ENCODE results near the gene CDV3. TPM values are rescaled to one million over a fixed set of nuclear protein-coding genes. Genes with fewer than 3 reads are reported as not detected.

CDV3 gene
- total RNA-seq, 1 experiment from 2014 or later = 193 TPM

- H3K9me3 ChIP-seq (ENCODE audit: insufficient read depth, low read depth) = no peaks in the 10 kb centered on the region
- peak overlapping the region; percentile 97 for H3K4me3 ChIP-seq
- no TSS peak for BruUV-seq (replicated peaks)
- peaks cover 37% of the 10 kb centered on the region for H3K36me3 ChIP-seq (ENCODE audit: low read depth)
- H3F3A ChIP-seq (ENCODE audit: insufficient read depth, low read depth) = peaks cover 44% of the 10 kb centered on the region
- no peak for TF ChIP-seq CTCF (conservative IDR thresholded peaks at IDR 0.05)
- TF ChIP-seq EZH2 (IDR thresholded peaks at IDR 0.05; ENCODE audit: low read depth) = no peak
- ChIA-PET POLR2A (ENCODE audit: unreplicated experiment) (interaction anchor here (0.6 to 1.2 kb wide), 4 partner anchors 21 to 121 kb away, joined by 3 to 7 read pairs (median 6); no protein-coding TSS in a partner anchor), CTCF (interaction anchor here (0.7 to 0.9 kb wide), 2 partner anchors 27 to 85 kb away, joined by 3 to 4 read pairs; no protein-coding TSS in a partner anchor)
- peaks cover 52% of the 10 kb centered on the region for H3K79me2 ChIP-seq (ENCODE audit: low read depth)
- H3K4me2 ChIP-seq = peak overlapping the region; percentile 81
- intact Hi-C loops (cut with micrococcal nuclease; ENCODE audit: unreplicated experiment) = loop anchor here (1.0 to 10.0 kb wide), 9 partner anchors 16 to 1440 kb away; partner anchors contain the start of genes ANAPC13, CEP63 and SRPRB
- H3K27me3 ChIP-seq (ENCODE audit: insufficient read depth, low read depth) = no peaks in the 10 kb centered on the region
- H4K20me1 ChIP-seq (ENCODE audit: insufficient read depth) = peaks cover 30% of the 10 kb centered on the region
- no peaks in the 10 kb centered on the region for H3K9me2 ChIP-seq (ENCODE audit: insufficient read depth)
- H3K4me1 ChIP-seq (replicated peaks; ENCODE audit: insufficient read depth) = peaks cover 64% of the 10 kb centered on the region
- peak; percentile 54 to 73 for DNase-seq
- H3K27ac ChIP-seq = peak overlapping the region; percentile 72
- H2AFZ ChIP-seq = no peak overlapping the region
Measured at GRCh38 chr3:133574260-133574881, 885 bp downstream of the CDV3 start.

- Histone ChIP-seq H3K27ac (peak overlapping the region; percentile 72), H3K27me3 (ENCODE audit: insufficient read depth, low read depth) (no peaks in the 10 kb centered on the region), H3K79me2 (ENCODE audit: low read depth) (peaks cover 58% of the 10 kb centered on the region), H3K4me1 (replicated peaks; ENCODE audit: insufficient read depth) (peaks cover 56% of the 10 kb centered on the region), H3K9me3 (ENCODE audit: insufficient read depth, low read depth) (no peaks in the 10 kb centered on the region), H3K36me3 (ENCODE audit: low read depth) (peaks cover 41% of the 10 kb centered on the region), H3K4me3 (peak overlapping the region; percentile 97), H4K20me1 (ENCODE audit: insufficient read depth) (peaks cover 34% of the 10 kb centered on the region), H3K9me2 (ENCODE audit: insufficient read depth) (no peaks in the 10 kb centered on the region), H2AFZ (no peak overlapping the region), H3K4me2 (peak overlapping the region; percentile 81), H3F3A (ENCODE audit: insufficient read depth, low read depth) (peaks cover 38% of the 10 kb centered on the region)
- intact Hi-C loops (cut with micrococcal nuclease; ENCODE audit: unreplicated experiment) = loop anchor here (2.0 to 10.0 kb wide), 3 partner anchors 16 to 1440 kb away; partner anchors contain the start of gene SRPRB
- ChIA-PET POLR2A (ENCODE audit: unreplicated experiment) (interaction anchor here (0.6 to 0.9 kb wide), 3 partner anchors 44 to 121 kb away, joined by 3 to 7 read pairs (median 6); no protein-coding TSS in a partner anchor), CTCF (interaction anchor here (0.6 to 0.9 kb wide), 3 partner anchors 28 to 111 kb away, joined by 3 to 4 read pairs (median 4); no protein-coding TSS in a partner anchor)
- TSS peak; percentile 29 for BruUV-seq (replicated peaks)
- no peak for DNase-seq
- TF ChIP-seq CTCF (conservative IDR thresholded peaks at IDR 0.05) = no peak
- no peak for TF ChIP-seq EZH2 (IDR thresholded peaks at IDR 0.05; ENCODE audit: low read depth)
Measured at GRCh38 chr3:133575086-133575485, 1.6 kb downstream of the CDV3 start.

- BruUV-seq (replicated peaks) = no TSS peak
- CTCF ChIA-PET = interaction anchor here (0.6 kb wide), 1 partner anchor 8 kb away, joined by 4 read pairs; no protein-coding TSS in a partner anchor
Measured at GRCh38 chr3:133576169-133576568, 2.7 kb downstream of the CDV3 start.

More at GRCh38 chr3:133576169-133576568, 2.7 kb downstream of the CDV3 start:
- H3K27me3 ChIP-seq (ENCODE audit: insufficient read depth, low read depth) = no peaks in the 10 kb centered on the region
- POLR2A ChIA-PET (ENCODE audit: unreplicated experiment) = no interaction called here
- H3K9me2 ChIP-seq (ENCODE audit: insufficient read depth) = no peaks in the 10 kb centered on the region
- no peaks in the 10 kb centered on the region for H3K9me3 ChIP-seq (ENCODE audit: insufficient read depth, low read depth)
- DNase-seq = no peak
- peaks cover 27% of the 10 kb centered on the region for H3F3A ChIP-seq (ENCODE audit: insufficient read depth, low read depth)
- H3K4me3 ChIP-seq = peak overlapping the region; percentile 97
- peak overlapping the region; percentile 81 for H3K4me2 ChIP-seq
- peaks cover 48% of the 10 kb centered on the region for H3K36me3 ChIP-seq (ENCODE audit: low read depth)
- peaks cover 46% of the 10 kb centered on the region for H3K4me1 ChIP-seq (replicated peaks; ENCODE audit: insufficient read depth)
- intact Hi-C loops (cut with micrococcal nuclease; ENCODE audit: unreplicated experiment) = loop anchor here (10.0 kb wide), 2 partner anchors 229 to 1441 kb away; partner anchors contain the start of gene SRPRB
- TF ChIP-seq EZH2 (IDR thresholded peaks at IDR 0.05; ENCODE audit: low read depth) (no peak), CTCF (conservative IDR thresholded peaks at IDR 0.05) (no peak)
- H4K20me1 ChIP-seq (ENCODE audit: insufficient read depth) = peaks cover 45% of the 10 kb centered on the region
- peaks cover 69% of the 10 kb centered on the region for H3K79me2 ChIP-seq (ENCODE audit: low read depth)
- H3K27ac ChIP-seq = no peak overlapping the region
- H2AFZ ChIP-seq = no peak overlapping the region

Measured in PC-9 (cell line).